Myocyte (in vitro differentiated cells): Measurements from ENCODE around the gene LNP1. TPM values are rescaled to one million over a fixed set of nuclear protein-coding genes. Genes with fewer than 3 reads are reported as not detected.

Experiments used
- DNase-seq: peaks from one replicate; pipeline ENCODE4 v3.0.0-alpha.2; 2012; ENCODE audit warnings: low read depth
- total RNA-seq: library from RNA; depleted of rRNA; stranded (reverse); fragments of >200 nt; gene quantifications from 2 replicates; pipeline ENCODE4 v1.2.3, GENCODE V29; 2014

LNP1 gene
- total RNA-seq, 1 donor from 2014 or later, result 8.3 TPM

- DNase-seq, result peak; percentile 46
Observed at GRCh38 chr3:100399341-100400071, 1.8 kb upstream of the LNP1 start.

DNA sequence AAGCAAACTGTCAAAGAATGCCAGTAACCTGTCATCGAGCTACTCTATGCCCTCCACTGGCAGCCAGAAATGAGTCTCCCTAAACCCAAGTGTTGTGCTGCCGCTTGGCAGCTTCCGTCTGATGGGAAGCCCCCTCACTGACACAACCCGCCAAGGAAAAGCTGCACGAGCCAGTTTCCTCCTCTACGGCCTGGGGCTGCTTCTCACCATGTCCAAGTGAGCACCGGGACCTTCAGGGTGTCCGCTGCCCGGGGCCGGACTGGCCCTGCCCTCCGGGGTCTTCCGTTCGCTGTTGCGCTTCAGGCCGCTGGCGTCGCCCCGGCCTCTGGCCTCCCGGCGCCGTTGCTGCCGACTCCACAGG, 940 bp upstream of the LNP1 start:
- DNase-seq, result no peak

- no peak for DNase-seq
Observed at GRCh38 chr3:100401674-100402041, 319 bp downstream of the LNP1 start.

GRCh38 chr3:100402256-100402655, 917 bp downstream of the LNP1 start:
- peak; percentile 57 for DNase-seq

- no peak for DNase-seq
Observed at GRCh38 chr3:100402891-100403290, 1.6 kb downstream of the LNP1 start.

GRCh38 chr3:100403362-100404249, 2.3 kb downstream of the LNP1 start:
- no peak for DNase-seq

GRCh38 chr3:100404250-100404548, 2.9 kb downstream of the LNP1 start:
- no peak for DNase-seq

- DNase-seq, result no peak
Observed at GRCh38 chr3:100407164-100407563, 5.8 kb downstream of the LNP1 start.

DNA sequence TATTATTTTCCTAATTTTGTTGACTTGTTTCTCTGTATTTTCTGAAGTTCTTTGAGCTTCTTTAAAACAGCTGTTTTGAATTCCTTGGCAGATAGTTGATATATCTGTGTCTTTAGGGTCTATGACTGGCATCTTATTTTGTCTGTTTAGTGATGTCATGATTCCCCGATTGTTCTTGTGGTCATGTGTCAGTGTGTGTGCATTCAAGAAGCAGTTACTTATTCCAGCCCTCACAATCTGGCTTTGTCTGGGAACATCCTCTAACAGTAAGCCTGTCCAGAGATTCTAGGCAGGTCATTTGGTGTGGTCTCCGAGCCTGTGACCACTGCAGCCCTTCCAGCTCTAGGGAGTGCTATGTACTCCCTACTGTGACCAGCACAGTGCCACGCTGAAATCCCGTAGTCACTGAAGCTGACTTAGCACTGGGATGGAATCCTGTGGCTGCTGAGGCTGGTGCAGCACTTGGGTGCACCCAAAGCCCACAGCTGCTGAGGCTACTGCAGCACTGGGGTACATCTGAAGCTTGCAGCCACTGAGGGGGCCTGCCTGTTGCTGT, 6.7 kb downstream of the LNP1 start:
- DNase-seq, result peak; percentile 83

GRCh38 chr3:100411091-100411982, 10.0 kb downstream of the LNP1 start:
- no peak for DNase-seq

GRCh38 chr3:100412912-100413590, 11.7 kb downstream of the LNP1 start:
- peak; percentile 96 for DNase-seq

DNA sequence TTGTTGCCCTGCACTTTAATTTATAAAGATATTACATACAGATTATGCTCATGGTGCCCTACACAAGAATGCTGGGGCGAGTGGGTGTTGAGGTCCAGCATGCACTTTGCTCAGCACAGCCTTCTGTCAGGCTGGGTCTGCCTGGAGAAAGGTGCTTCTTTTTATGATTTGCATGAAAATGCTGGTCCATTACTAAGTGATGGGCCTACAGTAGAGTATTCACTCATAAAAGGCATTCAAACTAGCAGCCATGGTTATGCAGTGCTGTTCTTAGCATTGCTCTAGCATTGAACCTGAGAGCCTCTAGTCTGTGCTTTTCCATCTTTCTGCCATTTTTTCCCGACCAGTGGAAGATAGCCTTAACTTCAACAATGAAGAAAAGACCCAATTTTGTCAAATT, 12.3 kb downstream of the LNP1 start:
- no peak for DNase-seq

GRCh38 chr3:100416176-100416575, 14.8 kb downstream of the LNP1 start:
- no peak for DNase-seq

- DNase-seq, result no peak
Observed at GRCh38 chr3:100416863-100417262, 15.5 kb downstream of the LNP1 start.

- DNase-seq, result no peak
Observed at GRCh38 chr3:100419406-100419805, 18.1 kb downstream of the LNP1 start.

- no peak for DNase-seq
Observed at GRCh38 chr3:100420885-100421284, 19.5 kb downstream of the LNP1 start.

DNA sequence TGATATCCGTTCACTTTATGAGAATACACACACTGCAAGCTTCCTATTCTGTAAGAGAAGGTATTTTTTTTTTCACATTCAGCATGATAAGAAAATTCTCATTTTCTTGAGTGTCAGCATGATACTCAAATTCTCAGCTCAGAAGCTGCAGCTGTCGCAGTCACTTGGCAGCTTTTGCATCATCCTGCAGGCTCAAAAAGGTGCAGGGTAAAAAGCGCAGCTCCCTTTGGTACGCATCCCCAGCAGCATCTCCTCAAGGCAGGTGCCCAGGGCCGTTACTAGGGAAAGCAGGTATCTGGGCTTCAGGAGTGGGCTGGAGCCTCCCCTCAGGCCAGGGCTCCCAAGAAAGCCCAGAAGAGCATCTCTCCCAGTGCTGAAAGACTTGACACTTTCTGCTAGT, 22.3 kb downstream of the LNP1 start:
- peak; percentile 32 for DNase-seq

GRCh38 chr3:100424261-100424660, 22.9 kb downstream of the LNP1 start:
- DNase-seq, result no peak

DNA sequence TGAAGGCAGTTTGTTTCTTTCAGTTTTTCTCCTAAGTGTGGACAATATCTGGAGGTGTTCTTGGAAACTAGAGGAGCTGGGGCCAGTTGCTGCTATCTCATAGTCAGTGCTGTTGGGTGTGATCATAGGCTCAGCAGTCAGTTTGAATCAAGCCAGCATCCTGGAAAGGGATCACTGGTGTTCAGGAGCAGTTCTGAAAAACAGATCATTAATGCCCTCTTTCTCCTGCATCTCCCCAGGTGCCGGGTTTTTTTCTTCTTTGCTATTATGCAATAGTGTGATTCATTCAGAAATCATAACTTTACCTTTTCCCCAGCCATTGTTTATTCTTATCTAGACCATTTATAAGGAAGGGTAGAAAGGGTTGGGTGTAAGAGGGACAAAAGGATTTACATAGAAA, 24.0 kb downstream of the LNP1 start:
- no peak for DNase-seq

DNA sequence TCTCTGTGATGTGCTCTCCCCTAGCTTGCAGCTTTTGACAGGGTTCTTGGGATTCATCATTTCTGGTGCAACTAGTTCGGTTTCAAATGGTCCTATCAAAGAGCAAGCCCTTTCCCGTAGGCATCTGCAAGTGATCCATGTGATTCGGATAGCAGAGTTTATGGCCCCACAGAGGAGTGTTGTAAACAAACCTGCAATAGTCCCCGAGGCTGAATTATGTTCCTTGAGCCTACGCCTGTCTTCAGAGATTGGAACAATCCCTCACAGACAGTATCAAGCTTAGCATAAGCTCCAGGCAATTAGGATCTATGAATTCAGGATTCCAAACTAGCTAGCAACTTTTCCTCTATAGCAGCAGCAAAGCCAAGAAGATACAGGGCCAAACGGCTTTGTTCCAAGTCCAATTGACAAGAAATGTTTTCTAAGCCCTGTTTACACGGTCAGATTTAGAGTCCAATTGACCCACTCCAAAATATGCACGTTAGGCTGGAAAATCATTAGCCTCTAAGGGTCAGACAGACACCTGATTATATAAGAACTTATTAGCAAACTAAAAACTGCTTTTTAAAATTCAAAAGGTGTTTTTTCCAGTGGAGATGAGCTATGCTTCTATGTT, 24.8 kb downstream of the LNP1 start:
- DNase-seq, result no peak

DNA sequence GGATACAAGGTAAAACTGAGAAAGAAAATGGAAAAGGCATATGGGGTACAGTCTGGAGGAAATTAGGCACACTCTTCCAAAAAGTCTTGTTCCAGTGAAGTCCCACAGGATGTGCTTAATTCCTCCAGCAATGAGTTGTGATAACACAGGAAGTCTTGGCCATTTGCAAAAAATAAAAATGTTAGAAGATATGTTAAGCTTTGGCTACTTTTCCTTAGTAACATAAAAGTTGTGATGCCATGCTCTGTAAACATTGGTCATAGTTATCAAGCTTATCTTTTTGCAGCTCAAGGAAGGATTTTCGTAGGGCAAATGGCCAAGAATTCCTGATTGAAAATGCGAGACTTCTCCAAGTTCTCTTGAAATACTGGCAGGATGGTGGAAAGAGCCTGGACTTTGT, 26.4 kb downstream of the LNP1 start:
- no peak for DNase-seq
